DND-41 (cell line): ENCODE results near the gene DTNBP1.

ENCODE experiments used
- ATAC-seq: fragments of 200-7000 bp; cut with Tn5 transposase; 3 replicates; pipeline ENCODE4 v1.9.1; 2021; ENCODE audit warnings: low read depth; ENCODE audit not compliant: insufficient read depth
- DNase-seq: peaks from one replicate; pipeline ENCODE4 v3.0.0-alpha.2; 2020
- H2AFZ ChIP-seq: 2 replicates; pipeline ENCODE4 v1.6.0; 2012; ENCODE audit warnings: low read depth, low read length
- H3K27ac ChIP-seq: 2 replicates; pipeline ENCODE4 v1.5.1; 2012; ENCODE audit warnings: low read length, inconsistent platforms
- H3K27me3 ChIP-seq: fragments of 200-600 bp; sonication (generic); 2 replicates; pipeline ENCODE4 v1.6.0; 2012; ENCODE audit warnings: low read length, mild to moderate bottlenecking, inconsistent platforms; ENCODE audit not compliant: insufficient read depth, poor library complexity
- H3K36me3 ChIP-seq: 2 replicates; pipeline ENCODE4 v1.5.1; 2012; ENCODE audit warnings: low read length, inconsistent platforms; ENCODE audit not compliant: insufficient read depth
- H3K4me1 ChIP-seq: 2 replicates; pipeline ENCODE4 v1.5.1; 2012; ENCODE audit warnings: mild to moderate bottlenecking, low read length; ENCODE audit not compliant: insufficient read depth
- H3K4me2 ChIP-seq: 2 replicates; pipeline ENCODE4 v1.6.0; 2012; ENCODE audit warnings: mild to moderate bottlenecking, moderate library complexity, low read length, inconsistent platforms; ENCODE audit not compliant: insufficient read depth
- H3K4me3 ChIP-seq, 2 experiments: fragments of 200-600 bp in 1 of 2; shearing (Covaris generic) in 1 of 2; 2 replicates each; pipeline ENCODE4 v1.5.1; 2012 to 2016; ENCODE audit warnings: inconsistent platforms in 2 of 2, low read length in 2 of 2, mild to moderate bottlenecking in 2 of 2, low read depth in 1 of 2, moderate library complexity in 1 of 2
- H3K79me2 ChIP-seq: 2 replicates; pipeline ENCODE4 v1.6.0; 2012; ENCODE audit warnings: low read length, inconsistent platforms; ENCODE audit not compliant: insufficient read depth
- H3K9ac ChIP-seq: 2 replicates; pipeline ENCODE4 v1.6.0; 2012; ENCODE audit warnings: low read depth, mild to moderate bottlenecking, inconsistent platforms, low read length, moderate library complexity
- H3K9me3 ChIP-seq: 2 replicates; pipeline ENCODE4 v1.5.1; 2012; ENCODE audit warnings: low read length, moderate library complexity, mild to moderate bottlenecking, inconsistent platforms; ENCODE audit not compliant: insufficient read depth, severe bottlenecking
- H4K20me1 ChIP-seq: 2 replicates; pipeline ENCODE4 v1.6.0; 2012; ENCODE audit warnings: low read length; ENCODE audit not compliant: insufficient read depth
- CTCF ChIP-seq: IDR thresholded peaks from 2 replicates; pipeline ENCODE4 v1.5.1; 2012; ENCODE audit warnings: borderline replicate concordance, low read length, moderate library complexity, mild to moderate bottlenecking; ENCODE audit not compliant: poor library complexity, severe bottlenecking; ENCODE audit errors: extremely low read depth
- EZH2 ChIP-seq: IDR thresholded peaks from 3 replicates; pipeline ENCODE4 v1.6.1; 2012; ENCODE audit warnings: borderline replicate concordance, low read depth, mild to moderate bottlenecking, moderate library complexity, low read length, inconsistent platforms; ENCODE audit not compliant: severe bottlenecking

Gene DTNBP1

GRCh38 chr6:15574023-15574422, 88.8 kb downstream of the DTNBP1 start:
- no peak overlapping the region for H2AFZ ChIP-seq
- no peak overlapping the region for H3K27ac ChIP-seq
- ATAC-seq (no peak), DNase-seq (no peak)
- peaks cover 9% of the 10 kb centered on the region for H4K20me1 ChIP-seq
- no peak overlapping the region for H3K4me3 ChIP-seq
- no peaks in the 10 kb centered on the region for H3K27me3 ChIP-seq
- peaks cover 8% of the 10 kb centered on the region; the same call in 1 of the 2 replicates for H3K79me2 ChIP-seq
- TF ChIP-seq CTCF, result no peak
- no peak for TF ChIP-seq EZH2
- no peaks in the 10 kb centered on the region for H3K9me3 ChIP-seq
- peaks cover 12% of the 10 kb centered on the region; the same call in 1 of the 2 replicates for H3K36me3 ChIP-seq
- no peak overlapping the region for H3K9ac ChIP-seq
- peaks cover 10% of the 10 kb centered on the region for H3K4me1 ChIP-seq
- no peak overlapping the region for H3K4me2 ChIP-seq

DNA sequence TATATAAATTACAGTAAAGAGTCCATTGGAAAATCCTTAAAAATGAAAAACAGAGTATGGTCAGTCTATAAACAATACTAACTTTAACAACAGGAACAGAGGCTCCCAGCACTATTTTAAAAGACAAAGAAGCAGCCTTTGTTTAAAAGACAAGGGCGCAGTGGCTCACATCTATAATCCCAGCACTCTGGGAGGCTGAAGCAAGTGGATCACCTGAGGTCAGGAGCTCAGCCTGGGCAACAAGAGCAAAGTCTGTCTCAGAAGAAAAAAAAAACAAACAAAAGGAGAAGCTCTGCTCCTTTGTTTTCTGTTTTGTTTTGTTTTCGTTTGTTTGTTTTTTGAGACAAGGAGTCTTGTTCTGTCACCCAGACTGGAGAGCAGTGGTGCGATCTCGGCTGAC, 89.4 kb downstream of the DTNBP1 start:
- Histone ChIP-seq H4K20me1 (peaks cover 9% of the 10 kb centered on the region), H3K9me3 (no peaks in the 10 kb centered on the region), H3K27ac (no peak overlapping the region), H3K36me3 (peaks cover 12% of the 10 kb centered on the region; the same call in 1 of the 2 replicates), H3K9ac (no peak overlapping the region), H3K4me2 (no peak overlapping the region), H3K4me1 (peaks cover 17% of the 10 kb centered on the region), H3K27me3 (no peaks in the 10 kb centered on the region), H3K79me2 (peaks cover 7% of the 10 kb centered on the region; the same call in 1 of the 2 replicates), H2AFZ (no peak overlapping the region), H3K4me3 (no peak overlapping the region)
- no peak for ATAC-seq
- no peak for DNase-seq
- TF ChIP-seq CTCF, result no peak
- no peak for TF ChIP-seq EZH2

- Histone ChIP-seq H3K27ac (no peak overlapping the region), H3K4me1 (peaks cover 20% of the 10 kb centered on the region), H3K79me2 (peaks cover 10% of the 10 kb centered on the region; the same call in 1 of the 2 replicates), H2AFZ (no peak overlapping the region), H3K36me3 (peaks cover 12% of the 10 kb centered on the region; the same call in 1 of the 2 replicates), H3K27me3 (no peaks in the 10 kb centered on the region), H3K4me2 (no peak overlapping the region), H3K4me3 (no peak overlapping the region), H3K9ac (no peak overlapping the region), H3K9me3 (no peaks in the 10 kb centered on the region), H4K20me1 (peaks cover 5% of the 10 kb centered on the region)
- no peak for ATAC-seq
- TF ChIP-seq CTCF (no peak), EZH2 (no peak)
- no peak for DNase-seq
Measured at GRCh38 chr6:15572296-15573016, 90.4 kb downstream of the DTNBP1 start.
